Activated CD4-positive, alpha-beta T cell treated with anti-CD3 and anti-CD28 coated beads for 1 hour (primary cell): ENCODE measurements around the gene GNB1L.
"Not testable (repeated sequence)": the region's sequence is repeated elsewhere in the genome, so short reads cannot be mapped to it uniquely, and the experiment has no call there.

Source experiments
- DNase-seq: peaks from one replicate; pipeline ENCODE4 v3.0.0-alpha.2; 2020

The GNB1L gene

DNA sequence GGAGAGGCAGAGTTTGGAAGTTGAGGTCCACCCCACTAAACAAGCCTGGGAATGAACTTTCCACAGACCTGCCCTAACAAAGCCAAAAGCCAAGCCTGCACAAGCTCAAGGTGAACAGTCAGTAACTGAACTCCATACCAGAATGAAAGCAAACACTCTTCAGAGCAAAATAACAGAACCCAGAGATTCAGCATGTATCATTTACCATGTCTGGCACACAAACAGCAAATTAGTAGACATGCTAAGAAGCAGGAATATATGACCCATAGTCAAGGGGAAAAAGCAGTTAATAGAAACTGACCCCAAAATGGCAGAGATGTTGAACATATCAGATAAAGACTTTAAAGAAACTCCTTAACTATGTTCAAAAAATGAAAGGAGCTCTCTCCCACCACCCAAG, 62.8 kb downstream of the GNB1L start:
- DNase-seq, result no peak

DNA sequence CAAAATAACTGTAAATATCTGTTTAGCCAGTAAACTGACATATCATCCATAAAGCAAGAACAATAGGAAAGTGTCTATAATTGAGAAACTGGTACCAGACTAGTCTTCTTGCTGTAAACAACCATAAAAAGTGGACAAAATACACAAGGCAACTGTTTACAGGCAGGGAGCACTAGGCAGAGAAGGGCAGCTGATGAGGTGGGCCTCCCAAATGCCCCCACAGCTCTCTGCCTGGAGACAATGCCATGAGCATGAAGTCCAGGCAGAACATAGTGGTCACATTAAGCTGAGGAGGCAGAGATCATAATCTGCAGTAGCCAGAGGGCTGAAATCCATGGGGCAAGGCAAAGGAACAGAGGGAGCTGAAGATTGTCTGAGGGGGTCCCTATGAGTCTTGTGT, 63.4 kb downstream of the GNB1L start:
- DNase-seq, result no peak

DNA sequence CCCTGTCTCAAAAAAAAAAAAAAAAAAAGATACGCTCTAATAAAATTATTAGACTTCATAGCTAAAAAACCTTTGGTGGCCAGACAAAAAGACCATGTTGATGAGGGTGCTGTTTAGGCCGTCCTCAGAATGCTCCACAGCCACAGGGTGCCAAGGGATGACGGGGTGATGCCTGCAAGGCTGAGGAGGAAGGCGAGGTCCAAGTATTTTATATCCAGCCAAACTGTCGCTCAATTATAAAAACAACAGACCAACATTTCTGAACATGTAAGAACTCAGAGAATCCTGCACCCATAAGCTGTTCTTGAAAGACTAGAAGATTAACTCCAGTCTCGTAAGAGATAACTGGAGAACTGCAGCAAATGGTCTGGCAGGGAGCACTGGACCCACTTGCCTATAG, 64.8 kb downstream of the GNB1L start:
- no peak for DNase-seq

DNA sequence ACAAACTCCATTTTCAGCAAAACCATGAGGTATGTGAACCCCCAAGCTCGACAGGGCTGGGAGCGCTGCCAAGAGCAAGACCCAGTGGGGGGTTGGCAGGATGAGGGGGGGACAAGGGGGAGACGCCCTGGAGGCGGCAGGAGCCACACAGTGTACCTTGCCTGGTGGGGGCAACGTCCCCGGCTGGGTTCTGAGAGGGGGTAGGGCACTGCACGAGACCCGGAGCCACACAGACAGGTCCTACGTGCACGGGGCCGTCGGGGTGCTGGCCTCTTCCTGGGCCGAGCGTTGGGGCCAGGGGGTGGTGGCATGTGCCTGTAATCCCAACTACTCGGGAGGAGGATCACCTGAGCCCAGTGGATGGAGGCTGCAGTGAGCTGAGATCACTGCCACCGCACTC, 65.3 kb downstream of the GNB1L start:
- no peak for DNase-seq

DNA sequence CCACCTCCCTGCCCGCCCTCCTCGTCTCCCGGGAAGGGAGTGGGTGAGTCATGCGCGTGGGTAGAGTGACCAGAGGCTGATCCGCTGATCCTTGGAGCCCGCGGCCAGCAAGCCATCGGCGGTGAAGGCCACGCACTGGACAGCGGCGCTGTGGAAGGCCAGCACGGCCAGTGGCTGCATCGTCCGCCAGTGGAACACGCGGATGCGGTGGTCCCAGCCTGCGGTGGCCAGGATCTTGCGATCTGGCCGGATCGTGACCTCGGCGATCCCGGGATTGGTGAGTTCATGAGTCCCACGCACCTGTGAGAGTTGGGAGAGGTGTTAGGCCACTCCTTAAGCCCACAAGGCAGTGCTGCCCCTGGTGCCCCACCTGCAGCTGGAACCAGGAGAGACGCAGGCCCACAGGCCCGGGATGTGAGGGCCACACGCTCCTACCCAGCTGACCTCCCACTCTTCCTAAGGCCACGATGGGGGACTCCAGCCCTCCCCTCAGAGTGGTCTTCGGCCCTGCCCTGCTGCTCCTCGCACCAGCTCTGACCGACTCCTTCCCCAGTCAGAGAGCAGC, 65.9 kb downstream of the GNB1L start:
- no peak for DNase-seq

DNA sequence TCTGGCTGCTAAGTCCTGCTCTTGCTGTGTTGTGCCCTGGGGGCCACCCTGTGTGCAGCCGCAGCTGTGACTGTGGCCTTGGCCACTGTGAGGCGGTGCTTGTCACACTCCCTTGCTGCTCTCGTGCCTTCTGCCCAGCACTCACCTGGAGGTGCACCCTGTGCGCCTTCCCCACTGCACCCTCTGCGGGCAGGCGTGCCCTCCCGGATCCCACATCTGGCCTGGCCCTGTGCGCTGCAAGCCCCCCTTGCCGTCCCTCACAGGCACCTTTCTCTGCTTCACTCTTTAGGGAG, 66.9 kb downstream of the GNB1L start:
- no peak for DNase-seq

DNA sequence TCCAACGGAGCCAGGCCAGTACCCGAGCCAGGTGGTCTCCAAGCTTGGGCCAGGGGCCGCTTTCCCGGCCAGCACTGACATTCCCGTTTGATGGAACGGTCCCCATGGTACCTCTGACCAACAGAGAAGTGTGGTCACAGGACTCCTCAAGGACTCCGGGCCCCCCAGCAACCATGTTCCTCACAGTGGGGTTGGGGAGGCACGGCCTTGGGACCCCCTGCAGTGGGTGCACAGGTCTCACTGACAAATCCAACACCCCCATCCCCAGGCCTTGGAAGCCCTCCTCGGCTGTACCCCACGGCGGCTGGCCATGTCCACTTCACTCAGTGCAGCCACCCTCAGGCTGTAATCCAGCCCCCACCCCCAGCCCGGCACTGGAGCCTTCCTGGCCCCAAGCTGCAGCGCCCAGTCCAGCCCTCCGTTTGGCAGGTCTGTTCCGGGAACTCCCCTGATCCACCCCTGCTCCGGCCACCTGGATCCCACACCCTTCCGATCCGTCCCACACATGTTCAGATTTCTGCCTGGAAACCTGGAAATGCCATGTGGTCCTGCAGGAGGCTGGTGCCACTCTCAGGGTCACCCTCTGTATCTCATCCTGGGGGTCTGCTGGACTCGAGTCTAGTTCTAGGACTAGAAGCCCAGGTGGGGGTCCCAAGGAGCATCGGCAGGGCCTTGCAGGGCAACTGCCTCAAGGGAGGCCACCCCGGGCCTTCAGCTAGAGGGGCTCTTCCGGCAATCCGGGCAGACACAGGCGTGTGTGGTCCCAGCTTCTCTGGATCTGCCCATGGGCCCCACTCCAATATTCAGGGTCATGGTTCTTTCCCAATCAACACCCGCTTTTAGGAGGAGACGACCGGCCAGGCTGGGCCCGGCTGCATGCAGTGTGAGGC, 67.5 kb downstream of the GNB1L start:
- no peak for DNase-seq

DNA sequence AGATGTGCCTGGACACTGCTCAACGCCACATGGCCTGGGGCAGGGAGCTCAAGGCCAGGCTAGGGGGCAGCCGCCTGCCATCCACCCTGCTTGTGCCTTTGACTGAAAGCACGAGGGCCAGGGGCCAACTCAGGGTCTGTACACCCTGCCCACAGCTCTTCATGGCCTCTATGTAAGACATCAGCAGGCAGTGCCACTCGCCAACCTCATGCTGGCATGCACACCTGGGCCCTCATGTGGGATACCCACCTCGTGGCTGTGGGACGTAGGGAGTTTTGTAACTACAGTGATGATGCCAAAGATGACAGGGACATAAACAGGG, 68.4 kb downstream of the GNB1L start:
- DNase-seq, result no peak

DNA sequence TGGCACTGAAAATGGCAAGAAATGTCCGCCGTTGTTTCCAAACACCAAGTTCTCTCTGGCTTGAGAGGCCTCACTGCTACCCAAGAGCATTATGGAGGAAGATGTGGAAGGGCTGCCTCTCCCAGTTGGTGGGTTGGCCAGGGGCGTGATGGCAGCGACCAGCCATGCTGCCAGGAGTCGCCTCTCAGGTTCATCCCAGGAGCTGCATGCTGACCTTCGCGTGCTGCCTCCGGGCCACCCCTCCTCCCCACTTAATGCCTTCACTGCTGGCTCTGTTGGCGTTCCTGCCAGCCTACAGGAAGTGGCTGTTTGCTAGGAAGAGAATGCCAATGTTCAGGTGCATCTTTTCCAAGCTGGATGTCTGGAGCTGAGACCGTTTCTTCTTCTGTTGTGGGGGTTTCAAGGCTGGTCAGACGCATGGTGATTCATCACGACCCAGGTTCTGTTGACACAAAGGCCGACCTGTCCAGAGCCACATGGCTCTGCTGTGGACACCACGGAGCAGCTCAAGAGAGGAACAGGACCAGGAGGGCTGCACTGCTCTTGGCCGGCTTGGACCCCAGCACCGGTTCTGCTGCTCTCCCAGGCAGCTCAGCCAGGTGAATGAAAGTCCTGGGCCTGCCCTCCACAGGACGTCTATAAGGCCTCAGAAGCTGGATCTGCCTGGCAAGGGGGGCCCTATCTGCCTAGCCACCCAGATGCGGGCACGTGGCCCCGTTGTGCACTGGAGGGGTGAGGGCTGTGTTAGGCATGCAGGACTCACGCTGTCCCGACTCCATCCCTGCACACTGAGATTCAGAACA, 69.0 kb downstream of the GNB1L start:
- no peak for DNase-seq

DNA sequence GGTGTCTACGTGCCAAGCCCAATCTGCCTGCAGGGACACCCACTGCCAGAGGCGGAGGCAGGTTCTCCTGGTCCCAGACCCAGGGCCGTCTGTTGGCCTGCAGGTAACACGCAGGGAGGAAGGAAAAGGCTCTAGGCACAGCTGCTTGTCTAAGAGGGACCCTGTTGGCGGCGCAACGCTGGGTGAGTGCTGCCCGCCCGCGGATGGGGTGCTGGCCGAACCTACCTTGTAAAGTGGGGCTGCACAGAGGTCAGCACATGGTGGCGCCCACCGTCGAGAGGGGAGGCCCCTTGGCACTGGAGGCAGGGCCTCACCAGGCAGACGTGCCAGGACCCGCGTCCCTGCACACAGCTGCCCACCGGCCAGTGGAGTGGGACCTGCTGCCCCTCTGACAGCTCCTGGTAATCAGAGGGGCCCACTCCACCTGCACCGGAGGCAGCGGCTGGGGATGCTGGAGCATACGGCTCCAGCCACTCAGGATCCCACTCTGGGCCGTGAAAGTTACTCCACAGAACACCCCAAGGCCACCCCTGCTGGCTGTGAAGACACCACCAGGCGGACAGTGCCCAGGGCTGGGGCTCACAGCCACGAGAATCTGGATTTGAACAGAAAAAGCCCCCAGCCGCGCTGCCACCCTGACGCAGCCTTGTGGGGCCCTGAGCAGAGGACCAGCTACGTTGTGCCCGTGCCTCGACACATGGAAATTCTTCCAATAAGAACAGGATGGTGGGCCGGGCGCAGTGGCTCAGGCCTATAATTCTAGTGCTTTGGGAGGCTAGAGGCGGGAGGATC, 70.1 kb downstream of the GNB1L start:
- no peak for DNase-seq

DNA sequence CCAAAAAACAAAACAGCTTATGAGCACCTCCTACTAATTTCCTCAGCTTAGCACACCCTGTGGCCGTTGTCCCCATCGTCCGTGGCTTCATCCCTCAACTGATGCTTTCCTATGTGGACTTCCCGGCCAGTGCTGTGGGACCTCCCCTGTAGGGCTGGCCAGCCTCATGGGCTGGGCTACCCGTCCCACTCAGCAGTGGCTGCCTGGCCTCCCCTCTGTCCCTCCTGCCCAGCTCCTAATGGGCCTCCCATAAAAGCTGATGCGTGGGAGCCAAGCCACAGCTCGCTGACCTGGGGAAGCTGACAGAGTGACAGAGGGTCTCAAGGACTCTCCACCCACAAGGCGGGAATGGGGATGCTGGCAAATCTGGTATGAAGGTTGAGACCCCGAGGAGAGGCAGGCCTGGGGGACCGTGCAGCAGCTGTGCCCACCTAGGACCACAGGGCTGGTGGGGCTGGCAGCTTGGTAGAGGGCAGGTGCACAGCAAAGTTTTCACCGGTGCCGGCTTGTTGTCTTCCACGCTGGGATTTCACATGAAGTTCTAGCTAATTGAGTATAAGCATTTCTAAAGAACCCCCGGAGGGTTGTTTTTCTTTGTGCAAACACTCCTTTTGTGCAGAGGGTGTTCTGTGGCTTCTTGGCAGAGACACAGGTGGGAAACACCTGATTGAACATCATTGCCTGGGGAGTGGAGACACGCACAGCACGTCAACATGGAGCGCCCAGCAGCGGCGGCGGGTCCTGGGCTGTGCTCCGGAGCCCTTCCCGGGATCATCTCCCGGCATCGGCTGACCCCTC, 70.9 kb downstream of the GNB1L start:
- no peak for DNase-seq

DNA sequence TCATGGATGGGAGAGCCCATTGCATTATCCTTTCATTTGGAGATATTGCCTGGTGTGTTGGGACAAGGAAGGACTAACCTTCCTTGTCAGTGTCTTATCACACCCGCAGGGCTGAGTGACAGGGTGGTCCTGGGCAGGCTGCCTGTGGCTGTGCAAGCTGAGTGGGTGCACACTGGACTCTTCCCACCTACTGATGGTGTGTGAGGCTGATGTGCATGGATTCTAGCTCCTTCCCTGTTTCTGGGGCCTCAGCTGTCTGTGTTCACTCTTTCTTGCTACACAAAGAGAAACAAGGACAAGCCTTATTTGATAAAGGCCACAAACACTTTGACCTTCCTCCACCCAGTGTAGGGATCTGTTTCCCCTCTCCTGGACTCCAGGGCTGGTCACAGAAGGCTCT, 72.1 kb downstream of the GNB1L start:
- DNase-seq, result no peak

DNA sequence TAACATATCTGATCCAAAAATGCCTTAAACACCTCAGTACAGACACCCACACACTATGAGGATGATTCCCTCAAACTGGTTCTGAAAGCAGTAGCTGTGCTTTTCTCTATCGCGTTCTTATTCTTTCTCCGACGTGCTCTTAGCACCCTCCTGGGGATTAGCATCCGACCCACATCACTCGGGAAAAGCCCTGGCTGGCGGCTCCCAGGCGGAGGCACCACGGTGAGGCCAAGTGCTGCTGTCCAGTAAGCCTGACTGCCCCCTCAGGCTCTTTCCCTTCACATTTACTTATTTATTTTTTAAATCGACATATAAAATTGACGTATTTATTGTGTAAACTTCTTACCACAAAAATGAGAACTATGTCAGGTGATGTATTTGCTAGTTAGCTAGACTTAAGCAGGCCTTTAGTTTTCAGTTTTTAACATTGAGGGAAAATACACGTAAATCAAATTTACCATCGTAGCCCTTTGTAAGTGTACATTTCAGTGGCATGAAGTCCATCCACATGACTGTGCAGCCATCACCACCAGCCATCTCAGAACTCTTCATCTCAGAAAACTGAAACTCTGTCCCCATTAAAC, 74.9 kb downstream of the GNB1L start:
- DNase-seq, result no peak

DNA sequence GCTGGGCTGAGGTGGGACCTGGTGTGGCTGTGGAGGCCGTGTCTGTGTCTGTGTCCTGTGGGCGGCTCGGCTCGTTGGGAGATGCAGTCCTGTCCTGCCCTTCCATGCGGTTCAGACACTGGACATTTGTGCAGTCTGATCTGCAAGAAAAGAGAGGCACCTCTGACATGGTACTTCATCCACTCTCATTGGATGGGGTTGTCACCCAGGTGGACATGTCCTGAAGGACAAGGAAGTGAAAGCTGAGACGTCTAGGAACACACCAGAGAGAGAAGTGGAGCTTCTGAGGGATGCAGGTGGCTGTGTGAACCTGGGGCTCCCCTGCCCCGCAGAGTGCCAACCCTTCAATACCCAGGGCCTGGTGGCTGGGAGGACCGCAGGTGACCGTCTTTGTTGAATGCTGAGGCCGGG, 75.7 kb downstream of the GNB1L start:
- DNase-seq, result no peak

DNA sequence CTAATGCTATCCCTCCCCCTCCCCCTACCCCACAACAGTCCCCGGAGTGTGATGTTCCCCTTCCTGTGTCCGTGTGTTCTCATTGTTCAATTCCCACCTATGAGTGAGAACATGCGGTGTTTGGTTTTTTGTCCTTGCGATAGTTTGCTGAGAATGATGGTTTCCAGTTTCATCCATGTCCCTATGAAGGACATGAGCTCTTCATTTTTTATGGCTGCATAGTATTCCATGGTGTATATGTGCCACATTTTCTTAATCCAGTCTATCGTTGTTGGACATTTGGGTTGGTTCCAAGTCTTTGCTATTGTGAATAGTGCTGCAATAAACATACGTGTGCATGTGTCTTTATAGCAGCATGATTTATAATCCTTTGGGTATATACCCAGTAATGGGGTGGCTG, 77.5 kb downstream of the GNB1L start:
- not testable (repeated sequence) for DNase-seq

DNA sequence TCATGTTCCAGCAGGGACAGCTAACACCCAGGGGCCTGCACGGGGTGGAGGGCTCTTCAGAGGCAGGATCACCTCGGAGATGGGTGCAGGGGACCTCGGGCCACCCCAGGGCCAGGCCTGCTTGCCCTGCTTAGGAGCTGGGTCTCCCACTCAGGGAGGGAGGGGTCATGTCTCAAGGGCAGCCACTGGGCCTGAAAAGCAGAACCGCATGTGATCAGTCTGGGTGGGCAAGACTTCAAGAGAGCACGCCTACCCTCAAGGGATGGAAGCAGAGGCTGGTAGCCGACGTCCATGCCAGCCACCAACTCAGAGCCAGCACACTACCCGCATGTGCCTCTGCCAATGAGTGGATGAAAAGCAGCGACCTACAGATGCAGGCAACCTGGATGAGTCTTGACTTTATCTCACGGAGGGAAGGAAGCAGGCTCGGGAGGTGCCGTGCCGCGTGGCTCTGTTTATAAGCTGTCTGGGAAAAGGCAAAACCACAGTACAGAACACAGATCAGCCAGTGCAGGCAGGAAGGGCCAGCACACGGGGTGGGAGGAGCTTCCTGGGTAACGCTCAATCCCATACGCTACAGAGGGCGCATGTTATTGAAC, 78.1 kb downstream of the GNB1L start:
- DNase-seq, result no peak

DNA sequence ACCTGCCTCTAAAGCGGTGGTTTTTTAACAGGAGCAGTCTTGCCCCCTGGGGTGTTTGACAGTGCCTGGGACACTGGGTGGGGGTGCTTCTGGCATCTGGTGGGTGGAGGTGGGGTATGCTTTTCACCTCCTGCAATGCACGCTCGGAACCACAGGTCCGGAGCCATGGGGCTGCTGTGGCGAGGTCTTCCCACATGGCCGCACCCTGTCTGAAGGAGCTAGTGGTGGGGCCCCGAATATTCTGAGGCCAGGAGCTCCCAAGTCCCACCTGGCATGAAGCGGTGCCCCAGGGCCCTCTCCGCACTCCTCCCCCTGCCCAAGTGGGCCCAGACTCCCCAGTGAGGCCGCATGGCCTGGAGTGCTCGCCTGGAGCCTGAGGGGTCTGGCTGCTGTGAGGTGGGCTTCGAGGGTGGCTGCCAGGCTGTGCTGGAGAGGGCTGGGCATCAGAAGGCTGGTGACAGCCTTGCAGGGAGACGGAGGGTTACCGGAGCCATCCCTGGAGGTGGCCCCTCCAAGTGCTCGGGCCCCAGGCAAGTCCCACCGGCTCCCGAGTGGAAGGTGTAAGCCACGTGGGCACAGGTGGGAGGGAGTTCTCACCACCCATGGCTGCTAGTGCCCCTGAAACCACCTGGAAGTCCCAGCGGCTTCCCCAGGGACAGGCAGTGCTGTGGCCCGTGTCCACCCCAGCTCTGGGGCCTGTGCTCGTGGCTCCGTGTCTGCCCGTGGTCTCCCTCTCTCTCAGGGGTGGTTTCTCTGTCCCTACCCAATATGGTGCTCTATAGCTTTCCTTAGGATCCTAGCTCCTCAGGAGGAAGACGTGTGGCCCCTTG, 79.0 kb downstream of the GNB1L start:
- no peak for DNase-seq

DNA sequence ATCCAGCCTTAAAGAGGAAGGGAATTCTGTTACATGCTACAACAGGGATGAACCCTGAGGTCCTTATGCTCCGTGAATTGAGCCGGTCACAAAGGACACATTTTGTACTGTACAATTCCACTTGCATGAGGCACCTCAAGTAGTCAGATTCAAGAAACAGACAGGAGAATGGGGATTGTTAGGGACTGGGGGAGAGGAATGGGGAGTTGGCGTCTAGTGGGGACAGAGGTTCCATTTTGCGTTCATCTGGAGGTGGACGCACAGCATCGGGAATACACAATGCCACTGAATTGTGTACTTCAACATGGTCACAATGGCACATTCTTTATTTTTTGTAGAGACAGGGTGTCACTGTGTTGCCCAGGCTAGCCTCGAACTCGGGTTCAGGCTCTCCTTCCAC, 80.0 kb downstream of the GNB1L start:
- DNase-seq, result no peak

DNA sequence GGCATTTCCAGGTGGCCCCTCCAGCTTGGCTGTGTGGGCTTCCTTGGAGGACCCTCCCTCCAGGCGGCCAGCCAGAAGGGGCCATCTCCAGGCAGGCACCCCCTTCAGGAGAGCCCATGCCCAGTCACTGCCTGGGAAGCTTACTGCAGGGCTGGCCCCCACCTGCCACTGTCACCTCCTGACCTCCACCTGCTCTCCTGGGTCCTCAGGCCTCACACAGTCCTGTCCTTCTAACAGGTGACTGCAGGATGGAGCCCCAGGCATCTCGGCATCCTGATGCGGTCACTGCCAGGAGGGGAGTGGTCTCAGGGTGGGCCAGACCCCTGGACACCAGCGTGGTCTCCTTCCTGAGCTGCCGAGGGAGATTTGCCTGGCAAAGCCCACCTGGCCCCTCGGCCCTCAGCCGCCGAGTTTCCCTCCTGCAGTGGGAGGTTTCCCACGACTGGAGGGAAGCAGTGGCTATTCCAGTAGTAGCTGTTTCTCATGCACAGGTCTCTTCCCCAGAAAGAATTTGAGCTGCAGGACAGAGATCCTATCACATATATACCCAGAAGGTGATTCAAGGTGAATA, 81.1 kb downstream of the GNB1L start:
- DNase-seq, result no peak

DNA sequence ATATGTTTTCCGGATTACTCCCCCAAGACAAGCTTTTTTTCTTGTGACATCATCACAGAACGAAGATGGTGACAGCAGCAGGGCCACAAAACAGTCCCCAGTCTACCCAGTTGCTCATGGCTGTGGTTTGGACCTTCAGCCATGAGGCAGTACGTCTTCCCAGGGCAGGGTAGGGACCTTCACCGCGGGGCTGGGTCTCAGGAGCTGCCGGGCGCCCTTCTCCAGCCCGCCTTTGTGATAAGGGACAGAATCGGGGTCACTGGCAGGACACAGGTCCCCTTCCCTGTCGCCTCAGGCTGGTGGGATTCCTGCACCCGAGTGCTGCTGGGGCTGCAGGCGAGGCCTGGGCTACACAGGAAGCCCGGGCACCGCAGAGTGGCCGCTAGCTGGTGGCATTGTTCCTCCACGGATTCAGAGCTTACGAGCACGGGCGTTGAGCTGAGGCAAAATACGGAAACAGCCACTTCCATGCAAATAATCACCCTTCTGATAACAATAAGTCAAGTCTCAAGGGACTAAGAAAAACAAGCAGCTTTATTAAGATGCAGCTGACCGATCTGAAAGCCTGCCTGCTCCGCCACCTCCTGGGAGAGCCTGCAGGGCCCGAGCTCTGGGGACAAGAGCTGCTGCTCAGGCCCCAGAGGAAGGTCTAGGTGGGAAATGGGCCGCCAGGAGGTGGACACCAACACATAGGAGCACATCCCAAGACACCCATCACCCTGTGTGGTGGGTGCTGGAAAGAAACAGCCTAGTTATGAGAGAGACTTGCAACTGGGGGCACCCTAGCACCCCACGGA, 81.8 kb downstream of the GNB1L start:
- DNase-seq, result no peak
